ENCODE results near the gene KCNQ1OT1.

KCNQ1OT1 gene

DNA sequence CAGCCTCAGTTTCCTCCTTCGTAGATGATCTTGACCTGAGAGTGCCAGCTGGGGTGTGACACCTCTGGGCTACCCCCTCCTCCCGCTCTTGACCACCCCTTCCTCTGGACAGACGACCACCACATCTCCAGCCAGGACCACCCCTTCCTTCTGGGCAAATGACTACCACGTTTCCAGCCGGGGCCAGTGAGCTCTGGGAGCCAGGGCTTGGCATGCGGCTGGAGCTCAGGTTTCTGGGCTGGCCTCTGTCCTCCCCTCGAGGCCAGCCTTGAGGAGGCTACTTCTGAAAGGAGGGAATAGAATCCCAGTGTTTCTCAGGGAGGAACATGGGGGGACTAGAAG, 120.9 kb downstream of the KCNQ1OT1 start:
- Histone ChIP-seq H3K36me3 (replicated peaks; ENCODE audit: low read depth, low read length) (no peaks in the 10 kb centered on the region), H3K27ac (ENCODE audit: low read length) (no peak overlapping the region), H3K9ac (ENCODE audit: low read length) (no peak overlapping the region), H3K79me2 (ENCODE audit: low read length) (no peaks in the 10 kb centered on the region), H3K4me3 (ENCODE audit: low read length) (no peak overlapping the region), H3K27me3 (ENCODE audit: low read depth, low read length) (no peaks in the 10 kb centered on the region), H3K4me1 (ENCODE audit: low read length) (no peaks in the 10 kb centered on the region), H3K9me3 (ENCODE audit: insufficient read depth, low read length) (no peaks in the 10 kb centered on the region), H4K20me1 (ENCODE audit: insufficient read depth, low read length) (no peaks in the 10 kb centered on the region), H2AFZ (ENCODE audit: low read depth, low read length) (no peak overlapping the region), H3K4me2 (ENCODE audit: low read length) (no peak overlapping the region)
- no peak for TF ChIP-seq EZH2phosphoT487 (IDR thresholded peaks at IDR 0.05; ENCODE audit: low read depth)
- TF ChIP-seq, protein P1, sequence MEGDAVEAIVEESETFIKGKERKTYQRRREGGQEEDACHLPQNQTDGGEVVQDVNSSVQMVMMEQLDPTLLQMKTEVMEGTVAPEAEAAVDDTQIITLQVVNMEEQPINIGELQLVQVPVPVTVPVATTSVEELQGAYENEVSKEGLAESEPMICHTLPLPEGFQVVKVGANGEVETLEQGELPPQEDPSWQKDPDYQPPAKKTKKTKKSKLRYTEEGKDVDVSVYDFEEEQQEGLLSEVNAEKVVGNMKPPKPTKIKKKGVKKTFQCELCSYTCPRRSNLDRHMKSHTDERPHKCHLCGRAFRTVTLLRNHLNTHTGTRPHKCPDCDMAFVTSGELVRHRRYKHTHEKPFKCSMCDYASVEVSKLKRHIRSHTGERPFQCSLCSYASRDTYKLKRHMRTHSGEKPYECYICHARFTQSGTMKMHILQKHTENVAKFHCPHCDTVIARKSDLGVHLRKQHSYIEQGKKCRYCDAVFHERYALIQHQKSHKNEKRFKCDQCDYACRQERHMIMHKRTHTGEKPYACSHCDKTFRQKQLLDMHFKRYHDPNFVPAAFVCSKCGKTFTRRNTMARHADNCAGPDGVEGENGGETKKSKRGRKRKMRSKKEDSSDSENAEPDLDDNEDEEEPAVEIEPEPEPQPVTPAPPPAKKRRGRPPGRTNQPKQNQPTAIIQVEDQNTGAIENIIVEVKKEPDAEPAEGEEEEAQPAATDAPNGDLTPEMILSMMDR (IDR thresholded peaks at IDR 0.05; ENCODE audit: low read depth, low read length), result no peak

DNA sequence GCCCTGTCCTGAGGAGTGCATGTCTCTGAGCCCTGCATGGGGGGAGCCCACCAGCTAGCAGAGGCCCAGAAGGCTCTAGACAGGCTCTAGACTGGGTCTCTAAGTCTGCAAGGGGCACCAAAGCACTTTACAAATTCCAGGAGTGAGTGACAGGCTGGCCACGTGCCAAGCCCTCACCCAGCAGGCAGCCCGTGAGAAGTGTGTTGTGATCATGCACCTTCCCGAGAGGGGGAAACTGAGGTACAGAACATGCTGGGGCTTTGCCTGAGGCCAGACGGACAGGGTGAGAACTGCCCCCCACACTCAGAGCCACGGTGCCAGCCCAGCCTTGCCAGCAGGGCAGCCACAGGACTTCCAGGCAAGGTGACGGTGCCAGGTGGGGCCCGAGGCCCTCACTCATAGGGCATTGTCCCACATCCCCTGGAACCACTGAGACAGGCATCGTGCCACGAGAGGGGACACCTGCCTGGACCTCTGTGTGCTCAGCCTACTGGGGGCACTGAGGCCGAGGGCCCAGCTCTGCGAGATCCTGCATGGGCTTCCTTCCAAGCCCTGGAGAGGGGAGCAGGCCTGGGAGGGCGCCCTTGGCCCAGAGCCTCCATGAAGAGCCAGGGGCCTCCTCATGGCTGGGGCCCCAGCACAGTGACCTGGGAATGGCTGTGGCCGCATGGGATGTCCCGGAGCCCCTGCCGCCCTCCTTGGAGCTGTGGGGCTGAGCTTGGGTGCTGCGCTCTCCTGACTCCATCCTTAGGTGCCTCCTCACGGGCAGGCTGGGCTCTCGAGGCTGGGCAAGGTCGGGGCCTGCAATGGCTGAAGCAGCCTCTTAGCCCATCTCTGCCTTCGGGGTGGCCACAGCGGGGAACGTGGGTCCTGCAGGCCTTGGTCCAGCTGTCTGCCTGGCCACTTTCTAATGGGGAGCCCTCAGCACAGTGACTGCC, 121.5 kb downstream of the KCNQ1OT1 start:
- TF ChIP-seq EZH2phosphoT487 (IDR thresholded peaks at IDR 0.05; ENCODE audit: low read depth), result no peak
- TF ChIP-seq, protein P1 (IDR thresholded peaks at IDR 0.05; ENCODE audit: low read depth, low read length), result no peak
- Histone ChIP-seq H2AFZ (ENCODE audit: low read depth, low read length) (no peak overlapping the region), H3K9ac (ENCODE audit: low read length) (no peak overlapping the region), H3K36me3 (replicated peaks; ENCODE audit: low read depth, low read length) (no peaks in the 10 kb centered on the region), H3K27ac (ENCODE audit: low read length) (no peak overlapping the region), H3K9me3 (ENCODE audit: insufficient read depth, low read length) (no peaks in the 10 kb centered on the region), H4K20me1 (ENCODE audit: insufficient read depth, low read length) (no peaks in the 10 kb centered on the region), H3K4me2 (ENCODE audit: low read length) (no peak overlapping the region), H3K27me3 (ENCODE audit: low read depth, low read length) (no peaks in the 10 kb centered on the region), H3K4me3 (ENCODE audit: low read length) (no peak overlapping the region), H3K4me1 (ENCODE audit: low read length) (no peaks in the 10 kb centered on the region), H3K79me2 (ENCODE audit: low read length) (no peaks in the 10 kb centered on the region)

DNA sequence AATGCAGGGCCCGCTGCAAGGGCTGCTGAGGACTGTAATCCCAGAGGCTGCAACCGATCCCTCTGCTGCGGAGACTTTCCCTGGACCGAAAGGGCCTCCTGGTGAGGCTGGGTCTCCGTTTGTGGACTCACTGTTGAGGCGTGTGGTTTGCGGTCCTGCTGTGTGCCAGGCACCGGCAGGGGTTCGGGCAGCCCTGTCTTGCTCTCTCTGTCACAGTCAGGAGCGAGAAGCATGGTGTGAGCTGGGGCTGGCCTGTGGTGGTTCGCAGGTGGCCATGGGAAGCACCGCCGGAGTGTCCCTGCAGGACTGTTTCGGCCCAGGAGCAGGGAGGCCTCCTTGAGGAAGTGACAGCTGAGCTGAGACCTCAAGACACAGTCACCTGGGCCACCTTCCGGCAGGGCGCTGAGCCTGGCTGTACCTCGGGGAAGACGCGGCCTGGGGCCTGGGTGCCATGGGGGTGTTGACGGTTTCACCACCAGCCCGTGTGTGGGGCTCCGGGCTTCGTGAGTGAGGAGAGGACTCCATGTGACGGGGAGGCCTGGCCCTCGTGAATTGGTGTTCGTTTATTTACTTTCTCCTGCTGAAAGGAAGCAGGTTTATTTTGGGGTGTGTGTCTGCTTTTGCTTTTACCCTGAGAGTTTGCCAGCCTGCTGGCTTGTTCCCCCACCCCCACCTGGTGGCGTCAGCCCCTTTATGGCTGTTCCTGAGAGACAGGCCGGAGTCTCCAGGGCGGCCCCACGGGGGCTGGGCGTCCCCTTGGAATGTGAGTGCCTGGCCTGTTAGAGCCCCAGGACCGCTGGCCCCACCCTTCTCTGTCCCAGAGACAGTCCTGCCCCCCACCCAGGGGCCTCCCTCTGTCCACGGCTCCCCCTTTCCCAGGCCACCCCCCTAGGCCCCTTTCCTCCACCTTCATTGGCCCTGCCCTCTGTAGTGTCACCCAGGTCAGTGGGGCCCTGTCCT, 122.5 kb downstream of the KCNQ1OT1 start:
- H3K4me3 ChIP-seq (ENCODE audit: low read length), result no peak overlapping the region
- no peaks in the 10 kb centered on the region for H4K20me1 ChIP-seq (ENCODE audit: insufficient read depth, low read length)
- H3K27ac ChIP-seq (ENCODE audit: low read length), result no peak overlapping the region
- no peaks in the 10 kb centered on the region for H3K4me1 ChIP-seq (ENCODE audit: low read length)
- no peak overlapping the region for H3K4me2 ChIP-seq (ENCODE audit: low read length)
- no peaks in the 10 kb centered on the region for H3K9me3 ChIP-seq (ENCODE audit: insufficient read depth, low read length)
- H3K36me3 ChIP-seq (replicated peaks; ENCODE audit: low read depth, low read length), result no peaks in the 10 kb centered on the region
- H2AFZ ChIP-seq (ENCODE audit: low read depth, low read length), result no peak overlapping the region
- H3K79me2 ChIP-seq (ENCODE audit: low read length), result no peaks in the 10 kb centered on the region
- no peak for TF ChIP-seq EZH2phosphoT487 (IDR thresholded peaks at IDR 0.05; ENCODE audit: low read depth)
- TF ChIP-seq, protein P1 (IDR thresholded peaks at IDR 0.05; ENCODE audit: low read depth, low read length), result no peak
- H3K27me3 ChIP-seq (ENCODE audit: low read depth, low read length), result no peaks in the 10 kb centered on the region
- no peak overlapping the region for H3K9ac ChIP-seq (ENCODE audit: low read length)

DNA sequence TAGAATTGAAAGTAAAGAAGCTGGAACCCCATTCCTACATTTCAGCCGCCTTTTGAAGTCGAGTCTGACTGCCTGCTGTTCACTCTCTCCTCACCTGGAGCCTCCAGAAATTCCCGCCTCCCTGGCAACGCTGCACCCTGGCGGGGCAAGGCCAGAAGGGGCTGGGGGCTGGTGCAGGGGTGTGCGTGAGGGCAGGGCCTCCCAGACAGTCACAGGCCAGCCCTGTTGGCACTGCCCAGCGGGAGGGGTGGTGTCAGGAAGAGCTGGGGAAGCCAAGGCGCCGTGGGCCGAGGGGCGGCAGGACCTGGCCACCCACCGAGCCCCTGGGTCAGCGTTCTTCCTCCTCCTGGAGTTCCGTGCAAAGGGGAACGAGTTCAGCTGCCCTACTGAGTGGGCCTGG, 123.2 kb downstream of the KCNQ1OT1 start:
- no peaks in the 10 kb centered on the region for H4K20me1 ChIP-seq (ENCODE audit: insufficient read depth, low read length)
- no peak overlapping the region for H3K4me2 ChIP-seq (ENCODE audit: low read length)
- no peaks in the 10 kb centered on the region for H3K27me3 ChIP-seq (ENCODE audit: low read depth, low read length)
- H2AFZ ChIP-seq (ENCODE audit: low read depth, low read length), result no peak overlapping the region
- TF ChIP-seq, protein P1 (IDR thresholded peaks at IDR 0.05; ENCODE audit: low read depth, low read length), result no peak
- no peak for TF ChIP-seq EZH2phosphoT487 (IDR thresholded peaks at IDR 0.05; ENCODE audit: low read depth)
- no peaks in the 10 kb centered on the region for H3K36me3 ChIP-seq (replicated peaks; ENCODE audit: low read depth, low read length)
- H3K4me1 ChIP-seq (ENCODE audit: low read length), result no peaks in the 10 kb centered on the region
- H3K9me3 ChIP-seq (ENCODE audit: insufficient read depth, low read length), result no peaks in the 10 kb centered on the region
- H3K9ac ChIP-seq (ENCODE audit: low read length), result no peak overlapping the region
- H3K79me2 ChIP-seq (ENCODE audit: low read length), result no peaks in the 10 kb centered on the region
- H3K4me3 ChIP-seq (ENCODE audit: low read length), result no peak overlapping the region
- no peak overlapping the region for H3K27ac ChIP-seq (ENCODE audit: low read length)

All from OCI-LY3 (cell line).